Neutrophil (primary cell): ENCODE results near the gene CCDC47.

Source experiments
- H3K27ac ChIP-seq: fragments of 200-600 bp; sonication (generic); 2 replicates; pipeline ENCODE4 v1.5.1; 2016; ENCODE audit warnings: mild to moderate bottlenecking, moderate library complexity
- H3K27me3 ChIP-seq: fragments of 200-600 bp; sonication (generic); 2 replicates; pipeline ENCODE4 v1.6.0; 2016; ENCODE audit warnings: mild to moderate bottlenecking
- H3K36me3 ChIP-seq: fragments of 200-600 bp; sonication (generic); 2 replicates; pipeline ENCODE4 v1.5.1; 2017
- H3K4me1 ChIP-seq, 2 experiments: fragments of 200-600 bp in 1 of 2; sonication (generic) in 1 of 2; 1 replicate in 1 of 2; 2 replicates in 1 of 2; pipeline versions ENCODE4 v1.5.1 to v1.6.1; 2013 to 2016; ENCODE audit warnings: low read depth in 1 of 2, low read length in 1 of 2, mild to moderate bottlenecking in 1 of 2, moderate library complexity in 1 of 2; ENCODE audit not compliant: control insufficient read depth in 1 of 2, insufficient read depth in 1 of 2
- H3K4me3 ChIP-seq, 2 experiments: fragments of 200-600 bp in 1 of 2; sonication (generic) in 1 of 2; 1 replicate in 1 of 2; 2 replicates in 1 of 2; pipeline ENCODE4 v1.5.1; 2013 to 2016; ENCODE audit warnings: low read depth in 1 of 2, low read length in 1 of 2, mild to moderate bottlenecking in 1 of 2, moderate library complexity in 1 of 2
- H3K9me3 ChIP-seq: fragments of 200-600 bp; sonication (generic); 2 replicates; pipeline ENCODE4 v1.5.1; 2016
- CTCF ChIP-seq: fragments of 200-600 bp; sonication (generic); IDR thresholded peaks from 2 replicates; pipeline ENCODE4 v1.5.1; 2016; ENCODE audit warnings: antibody characterized with exemption

The CCDC47 gene

GRCh38 chr17:63790057-63790456 is 16.7 kb upstream of the CCDC47 start:
- no peak overlapping the region for H3K27ac ChIP-seq
- H3K4me1 ChIP-seq = no peaks in the 10 kb centered on the region
- no peak for TF ChIP-seq CTCF
- no peak overlapping the region for H3K4me3 ChIP-seq
- peaks cover 76% of the 10 kb centered on the region for H3K36me3 ChIP-seq
- no peaks in the 10 kb centered on the region for H3K9me3 ChIP-seq
- H3K27me3 ChIP-seq = no peaks in the 10 kb centered on the region

GRCh38 chr17:63786971-63787711 is 13.7 kb upstream of the CCDC47 start:
- H3K4me1 ChIP-seq = no peaks in the 10 kb centered on the region
- peak overlapping the region; percentile 30 for H3K27ac ChIP-seq
- H3K27me3 ChIP-seq = no peaks in the 10 kb centered on the region
- TF ChIP-seq CTCF = no peak
- no peak overlapping the region for H3K4me3 ChIP-seq
- no peaks in the 10 kb centered on the region for H3K9me3 ChIP-seq
- peaks cover 61% of the 10 kb centered on the region for H3K36me3 ChIP-seq

- H3K4me3 ChIP-seq = no peak overlapping the region
- no peak for TF ChIP-seq CTCF
- peaks cover 51% of the 10 kb centered on the region for H3K36me3 ChIP-seq
- H3K27ac ChIP-seq = no peak overlapping the region
- no peaks in the 10 kb centered on the region for H3K4me1 ChIP-seq
- no peaks in the 10 kb centered on the region for H3K27me3 ChIP-seq
- H3K9me3 ChIP-seq = no peaks in the 10 kb centered on the region
Observed at GRCh38 chr17:63786117-63786516, 12.7 kb upstream of the CCDC47 start.

GRCh38 chr17:63785556-63785955 is 12.2 kb upstream of the CCDC47 start:
- H3K27me3 ChIP-seq = no peaks in the 10 kb centered on the region
- peaks cover 47% of the 10 kb centered on the region for H3K36me3 ChIP-seq
- no peak for TF ChIP-seq CTCF

GRCh38 chr17:63783522-63783921 is 10.1 kb upstream of the CCDC47 start:
- no peak overlapping the region for H3K4me3 ChIP-seq
- no peak for TF ChIP-seq CTCF
- H3K4me1 ChIP-seq = no peaks in the 10 kb centered on the region
- no peaks in the 10 kb centered on the region for H3K27me3 ChIP-seq
- H3K36me3 ChIP-seq = peaks cover 28% of the 10 kb centered on the region
- no peaks in the 10 kb centered on the region for H3K9me3 ChIP-seq
- H3K27ac ChIP-seq = no peak overlapping the region

More at GRCh38 chr17:63785556-63785955, 12.2 kb upstream of the CCDC47 start:
- no peak overlapping the region for H3K27ac ChIP-seq
- no peaks in the 10 kb centered on the region for H3K9me3 ChIP-seq
- H3K4me1 ChIP-seq = no peaks in the 10 kb centered on the region
- H3K4me3 ChIP-seq = no peak overlapping the region
